DND-41 (cell line): Measurements from ENCODE around the gene PDE6A.

Experiments
- CTCF ChIP-seq: IDR thresholded peaks from 2 replicates; pipeline ENCODE4 v1.5.1; 2012; ENCODE audit warnings: borderline replicate concordance, low read length, moderate library complexity, mild to moderate bottlenecking; ENCODE audit not compliant: poor library complexity, severe bottlenecking; ENCODE audit errors: extremely low read depth
- EZH2 ChIP-seq: IDR thresholded peaks from 3 replicates; pipeline ENCODE4 v1.6.1; 2012; ENCODE audit warnings: borderline replicate concordance, low read depth, mild to moderate bottlenecking, moderate library complexity, low read length, inconsistent platforms; ENCODE audit not compliant: severe bottlenecking

DNA sequence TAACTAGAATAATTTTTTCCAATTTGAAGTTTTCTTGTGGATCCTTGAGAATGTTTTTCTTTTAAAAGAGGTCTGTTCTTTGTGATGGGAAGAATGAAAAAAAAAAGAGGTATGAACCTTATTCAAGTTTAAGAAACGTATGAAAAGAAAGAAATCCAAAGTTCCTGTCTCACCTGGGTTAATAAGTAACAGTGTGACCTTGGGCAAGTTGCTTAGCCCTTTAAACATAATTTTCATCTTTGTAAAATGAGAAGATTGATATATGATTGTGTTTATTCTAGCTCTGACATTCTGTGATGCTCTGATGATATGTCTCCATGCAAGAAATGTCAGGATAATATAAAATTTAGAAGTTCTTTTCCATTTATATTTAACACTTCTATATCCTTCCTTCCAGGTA lies 35.3 kb upstream of the PDE6A start:
- TF ChIP-seq CTCF: no peak
- TF ChIP-seq EZH2: no peak
